HEK293T (cell line): ENCODE measurements around the gene FRMPD1.

Experiments
- FOXK2 ChIP-seq: fragments of 450-650 bp; IDR thresholded peaks from 2 replicates; pipeline ENCODE4 v1.6.1; 2016; ENCODE audit warnings: mild to moderate bottlenecking
- FOXM1 ChIP-seq: fragments of 450-650 bp; IDR thresholded peaks from 2 replicates; pipeline ENCODE4 v1.6.1; 2017; ENCODE audit warnings: mild to moderate bottlenecking, borderline replicate concordance
- NFRKB ChIP-seq: fragments of 450-650 bp; IDR thresholded peaks from 2 replicates; pipeline ENCODE4 v1.6.1; 2016; ENCODE audit warnings: mild to moderate bottlenecking, moderate library complexity
- SP1 ChIP-seq: fragments of 450-650 bp; IDR thresholded peaks from 2 replicates; pipeline ENCODE4 v1.6.1; 2017
- TARDBP ChIP-seq: fragments of 450-650 bp; IDR thresholded peaks from 2 replicates; pipeline ENCODE4 v1.6.1; 2016
- ZNF384 ChIP-seq: fragments of 450-650 bp; IDR thresholded peaks from 2 replicates; pipeline ENCODE4 v1.6.1; 2016
- TF ChIP-seq, protein P1 (sequence below): fragments of 450-650 bp; IDR thresholded peaks from 2 replicates; pipeline ENCODE4 v1.6.1; 2016

- TF ChIP-seq SP1 (no peak), TARDBP (no peak), FOXK2 (no peak), ZNF384 (no peak), FOXM1 (no peak), NFRKB (no peak)
- TF ChIP-seq, protein P1, sequence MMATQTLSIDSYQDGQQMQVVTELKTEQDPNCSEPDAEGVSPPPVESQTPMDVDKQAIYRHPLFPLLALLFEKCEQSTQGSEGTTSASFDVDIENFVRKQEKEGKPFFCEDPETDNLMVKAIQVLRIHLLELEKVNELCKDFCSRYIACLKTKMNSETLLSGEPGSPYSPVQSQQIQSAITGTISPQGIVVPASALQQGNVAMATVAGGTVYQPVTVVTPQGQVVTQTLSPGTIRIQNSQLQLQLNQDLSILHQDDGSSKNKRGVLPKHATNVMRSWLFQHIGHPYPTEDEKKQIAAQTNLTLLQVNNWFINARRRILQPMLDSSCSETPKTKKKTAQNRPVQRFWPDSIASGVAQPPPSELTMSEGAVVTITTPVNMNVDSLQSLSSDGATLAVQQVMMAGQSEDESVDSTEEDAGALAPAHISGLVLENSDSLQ, result no peak
These were observed 81.5 kb downstream of the FRMPD1 start for GRCh38 chr9:37732086-37732741.
